Gastrocnemius medialis (tissue), 4 donors: Measurements from ENCODE around the gene PRKCA. TPM values are rescaled to one million over a fixed set of nuclear protein-coding genes. Genes with fewer than 3 reads are reported as not detected.

ENCODE experiments used
- ATAC-seq, 2 donors: fragments of 150-250 bp; one replicate each; pipeline ENCODE4 v1.9.1; 2016
- DNase-seq, 2 donors: peaks; one replicate each; pipeline ENCODE4 v3.0.0-alpha.2; 2019
- H3K27ac ChIP-seq, 4 donors: fragments of 200-600 bp; sonication (generic); 1 replicate in 1 of 4; 2 replicates in 3 of 4; pipeline ENCODE4 v1.5.1; 2016 to 2018; ENCODE audit warnings: mild to moderate bottlenecking in 2 of 4, moderate library complexity in 1 of 4
- H3K27me3 ChIP-seq, 3 donors: fragments of 200-600 bp; sonication (generic) in 2 of 3; 1 replicate in 1 of 3; 2 replicates in 2 of 3; pipeline versions ENCODE4 v1.5.1 to v1.6.0; 2016 to 2019; ENCODE audit warnings: mild to moderate bottlenecking in 1 of 3, moderate library complexity in 1 of 3
- H3K36me3 ChIP-seq, 2 donors: fragments of 200-600 bp; sonication (generic) in 1 of 2; one replicate each; pipeline ENCODE4 v1.5.1; 2017 to 2018
- H3K4me1 ChIP-seq, 2 donors: fragments of 200-600 bp; sonication (generic) in 1 of 2; one replicate each; pipeline ENCODE4 v1.5.1; 2016 to 2017; ENCODE audit warnings: mild to moderate bottlenecking in 2 of 2
- H3K4me3 ChIP-seq, 4 donors: fragments of 200-600 bp; sonication (generic) in 3 of 4; 1 replicate in 1 of 4; 2 replicates in 3 of 4; pipeline ENCODE4 v1.5.1; 2016 to 2019; ENCODE audit warnings: mild to moderate bottlenecking in 2 of 4
- H3K9me3 ChIP-seq, 3 donors: fragments of 200-600 bp; sonication (generic) in 2 of 3; 1 replicate in 1 of 3; 2 replicates in 2 of 3; pipeline ENCODE4 v1.5.1; 2016 to 2019
- POLR2A ChIP-seq, 2 donors: fragments of 450-650 bp; IDR thresholded peaks; one replicate each; pipeline ENCODE4 v1.6.1; 2017; ENCODE audit warnings: antibody characterized with exemption in 2 of 2, mild to moderate bottlenecking in 2 of 2, moderate library complexity in 2 of 2
- in situ Hi-C, 4 donors: fragments of 200-750 bp; cut with MboI; loops; one replicate each; pipeline versions ENCODE4 v1.15.0 to v1.8.0; 2017; ENCODE audit warnings: low sequenced_read_pairs in 4 of 4
- intact Hi-C: fragments of 100-400 bp; cut with DNase I; formaldehyde crosslinking; loops from one replicate; pipeline ENCODE4 v1.15.1; 2023; ENCODE audit warnings: low total_unique reads
- total RNA-seq, 4 donors: library from RNA; depleted of rRNA; stranded (reverse); fragments of >200 nt; gene quantifications; one replicate each; pipeline versions ENCODE4 v1.1.0 to v1.2.3, GENCODE V29; 2016
- TF ChIP-seq, protein P1 (sequence below), 5 experiments: fragments of 450-650 bp in 3 of 5; fragments of 200-600 bp in 2 of 5; sonication (generic) in 2 of 5; IDR thresholded peaks in 4 of 5; conservative IDR thresholded peaks in 1 of 5; 1 replicate in 4 of 5; 2 replicates in 1 of 5; pipeline ENCODE4 v1.5.1; 2016 to 2019; ENCODE audit warnings: antibody characterized with exemption in 5 of 5, mild to moderate bottlenecking in 3 of 5, moderate library complexity in 3 of 5

Gene PRKCA
- total RNA-seq, 4 donors from 2014 or later = 7.6 to 16.8 (median 11.1) TPM

DNA sequence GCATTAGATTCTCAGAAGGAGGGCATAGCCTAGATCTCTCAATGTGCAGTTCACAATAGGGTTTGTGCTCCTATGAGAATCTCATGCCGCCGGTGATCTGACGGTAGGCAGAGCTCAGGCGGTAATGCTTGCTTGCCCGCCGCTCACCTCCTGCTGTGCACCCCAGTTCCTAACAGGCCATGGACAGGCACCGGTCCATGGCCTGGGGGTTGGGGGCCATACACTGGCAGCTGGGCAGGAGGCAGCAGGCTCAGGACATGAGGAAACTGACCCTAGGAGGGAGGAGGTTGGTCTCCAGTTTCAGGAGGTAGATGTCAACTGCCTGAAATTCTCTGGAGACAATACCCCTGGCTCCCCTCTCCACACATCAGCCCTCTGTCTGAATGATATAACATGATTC lies 287.5 kb downstream of the PRKCA start:
- in situ Hi-C loops = no loop called here
- H3K4me1 ChIP-seq = no peaks in the 10 kb centered on the region
- no peak overlapping the region for H3K27ac ChIP-seq
- H3K4me3 ChIP-seq = no peak overlapping the region
- no peaks in the 10 kb centered on the region for H3K9me3 ChIP-seq
- TF ChIP-seq, protein P1, sequence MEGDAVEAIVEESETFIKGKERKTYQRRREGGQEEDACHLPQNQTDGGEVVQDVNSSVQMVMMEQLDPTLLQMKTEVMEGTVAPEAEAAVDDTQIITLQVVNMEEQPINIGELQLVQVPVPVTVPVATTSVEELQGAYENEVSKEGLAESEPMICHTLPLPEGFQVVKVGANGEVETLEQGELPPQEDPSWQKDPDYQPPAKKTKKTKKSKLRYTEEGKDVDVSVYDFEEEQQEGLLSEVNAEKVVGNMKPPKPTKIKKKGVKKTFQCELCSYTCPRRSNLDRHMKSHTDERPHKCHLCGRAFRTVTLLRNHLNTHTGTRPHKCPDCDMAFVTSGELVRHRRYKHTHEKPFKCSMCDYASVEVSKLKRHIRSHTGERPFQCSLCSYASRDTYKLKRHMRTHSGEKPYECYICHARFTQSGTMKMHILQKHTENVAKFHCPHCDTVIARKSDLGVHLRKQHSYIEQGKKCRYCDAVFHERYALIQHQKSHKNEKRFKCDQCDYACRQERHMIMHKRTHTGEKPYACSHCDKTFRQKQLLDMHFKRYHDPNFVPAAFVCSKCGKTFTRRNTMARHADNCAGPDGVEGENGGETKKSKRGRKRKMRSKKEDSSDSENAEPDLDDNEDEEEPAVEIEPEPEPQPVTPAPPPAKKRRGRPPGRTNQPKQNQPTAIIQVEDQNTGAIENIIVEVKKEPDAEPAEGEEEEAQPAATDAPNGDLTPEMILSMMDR (IDR thresholded peaks at IDR 0.05 in 4 of 5, conservative IDR thresholded peaks at IDR 0.05 in 1 of 5) = no peak
- no peak for TF ChIP-seq POLR2A (IDR thresholded peaks at IDR 0.05)
- ATAC-seq (no peak), DNase-seq (no peak)
- H3K36me3 ChIP-seq = no peaks in the 10 kb centered on the region
- intact Hi-C loops = no loop called here
- no peaks in the 10 kb centered on the region for H3K27me3 ChIP-seq

DNA sequence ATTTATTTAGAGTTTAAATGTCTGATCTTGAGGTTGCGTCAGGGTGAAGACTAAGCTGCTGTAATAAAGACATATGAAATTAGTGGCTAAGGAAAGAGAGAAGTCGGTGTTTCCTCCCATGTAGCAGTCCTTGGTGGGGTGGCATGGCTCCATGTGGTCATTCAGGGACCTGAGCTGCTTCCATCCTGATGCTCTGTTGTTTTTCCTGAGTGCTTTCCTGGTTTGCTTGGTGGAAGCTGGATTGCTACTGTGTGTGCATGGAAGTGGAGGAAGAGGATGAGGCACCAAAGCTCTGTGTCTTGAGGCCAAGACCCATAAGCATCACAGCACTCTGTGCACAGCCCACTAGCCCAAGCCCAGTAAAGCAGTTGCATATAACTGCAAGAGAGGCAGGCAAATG lies 290.7 kb downstream of the PRKCA start:
- in situ Hi-C loops = no loop called here
- H3K9me3 ChIP-seq = no peaks in the 10 kb centered on the region
- intact Hi-C loops = no loop called here
- no peak overlapping the region for H3K4me3 ChIP-seq
- TF ChIP-seq POLR2A (IDR thresholded peaks at IDR 0.05) = no peak
- TF ChIP-seq, protein P1 (IDR thresholded peaks at IDR 0.05 in 4 of 5, conservative IDR thresholded peaks at IDR 0.05 in 1 of 5) = no peak
- DNase-seq = no peak
- H3K36me3 ChIP-seq = no peaks in the 10 kb centered on the region
- ATAC-seq = no peak
- H3K27ac ChIP-seq = no peak overlapping the region
- H3K4me1 ChIP-seq = no peaks in the 10 kb centered on the region
- H3K27me3 ChIP-seq = no peaks in the 10 kb centered on the region

DNA sequence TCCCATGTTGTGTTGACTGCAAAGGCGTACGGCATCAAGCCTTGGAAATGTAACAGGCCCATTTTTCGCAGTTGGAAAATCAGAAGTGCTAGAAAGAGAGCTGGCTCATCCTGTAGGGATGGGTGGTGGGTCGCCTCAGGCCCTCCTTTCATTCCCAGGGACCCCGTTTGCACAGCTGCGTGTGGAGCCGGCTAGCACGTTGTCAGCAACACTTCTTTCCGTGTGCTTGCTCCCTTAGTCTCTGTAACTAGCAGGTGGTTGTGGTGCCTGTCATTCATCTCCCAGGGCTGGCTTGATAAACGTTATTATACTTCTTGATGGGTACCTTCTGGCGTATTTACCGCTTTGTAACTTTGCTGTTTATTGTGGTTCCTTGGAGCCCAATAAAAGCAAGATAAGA lies 293.5 kb downstream of the PRKCA start:
- no peak for DNase-seq
- TF ChIP-seq, protein P1 (IDR thresholded peaks at IDR 0.05 in 4 of 5, conservative IDR thresholded peaks at IDR 0.05 in 1 of 5) = no peak
- no peak for TF ChIP-seq POLR2A (IDR thresholded peaks at IDR 0.05)
- in situ Hi-C loops = no loop called here

DNA sequence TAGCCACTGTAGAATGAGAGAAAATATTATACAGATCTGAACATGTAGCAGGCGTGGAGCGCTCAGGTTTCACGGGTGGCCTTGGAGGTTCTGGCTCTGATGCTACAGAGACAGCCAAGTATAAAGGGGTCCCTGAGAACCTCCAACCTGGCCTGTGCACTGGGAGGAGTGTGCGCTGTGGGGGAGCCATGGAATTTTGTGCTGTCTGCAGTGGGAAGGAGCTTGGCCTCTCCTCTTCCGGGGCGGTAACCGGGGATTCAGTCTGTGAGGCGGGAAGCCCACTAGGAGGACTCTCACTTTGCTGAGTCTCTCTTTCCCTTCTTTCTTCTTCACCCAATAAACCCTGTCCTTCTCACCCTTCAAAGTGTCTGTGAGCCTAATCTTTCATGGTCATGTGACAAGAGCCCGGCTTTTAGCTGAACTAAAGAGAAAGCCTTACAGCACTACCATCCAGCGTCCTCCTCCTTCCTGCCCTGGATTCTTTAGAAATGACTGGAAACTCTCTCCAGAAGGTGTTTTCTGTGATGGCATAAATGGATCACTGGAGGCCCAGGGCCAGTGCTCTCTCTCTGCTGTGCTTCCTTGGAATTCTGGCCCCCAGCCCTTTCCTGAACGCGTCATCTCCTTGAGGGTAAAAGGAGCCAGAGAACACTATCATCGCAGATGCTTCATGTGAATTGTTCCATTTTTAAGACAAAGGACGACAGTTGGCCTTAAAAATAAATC lies 300.4 kb downstream of the PRKCA start:
- DNase-seq (no peak), ATAC-seq (no peak)
- TF ChIP-seq, protein P1 (IDR thresholded peaks at IDR 0.05 in 4 of 5, conservative IDR thresholded peaks at IDR 0.05 in 1 of 5) = no peak
- no peak for TF ChIP-seq POLR2A (IDR thresholded peaks at IDR 0.05)
- intact Hi-C loops (no loop called here), in situ Hi-C loops (no loop called here)
- H3K36me3 ChIP-seq = no peaks in the 10 kb centered on the region
- H3K27me3 ChIP-seq = no peaks in the 10 kb centered on the region
- no peak overlapping the region for H3K27ac ChIP-seq
- no peaks in the 10 kb centered on the region for H3K9me3 ChIP-seq
- no peaks in the 10 kb centered on the region for H3K4me1 ChIP-seq
- no peak overlapping the region for H3K4me3 ChIP-seq

More for the DNA sequence above, 293.5 kb downstream of the PRKCA start:
- Histone ChIP-seq H3K9me3 (no peaks in the 10 kb centered on the region), H3K4me1 (no peaks in the 10 kb centered on the region), H3K27ac (no peak overlapping the region), H3K4me3 (no peak overlapping the region), H3K36me3 (no peaks in the 10 kb centered on the region), H3K27me3 (no peaks in the 10 kb centered on the region)
- intact Hi-C loops = no loop called here
- no peak for ATAC-seq

DNA sequence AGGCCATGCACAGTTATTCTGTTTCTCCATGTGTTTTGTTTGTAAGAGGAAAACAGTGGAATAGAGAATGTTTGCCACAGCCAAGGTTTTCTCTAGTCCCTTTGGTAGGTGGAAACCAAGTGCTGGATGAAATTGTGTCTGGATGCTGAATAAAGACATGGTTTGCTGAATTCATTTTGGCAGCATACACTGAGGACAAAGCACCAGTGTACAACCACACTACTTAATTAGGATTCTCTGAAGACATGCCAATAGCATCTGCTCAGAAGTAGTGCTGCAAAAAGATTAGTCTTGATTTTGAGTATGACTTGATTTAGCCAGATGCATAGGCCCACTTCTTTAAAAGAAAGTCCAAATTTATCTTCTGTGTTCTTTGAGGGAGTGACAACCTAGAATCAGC lies 302.0 kb downstream of the PRKCA start:
- Histone ChIP-seq H3K9me3 (no peaks in the 10 kb centered on the region), H3K36me3 (no peaks in the 10 kb centered on the region), H3K27ac (no peak overlapping the region), H3K4me3 (no peak overlapping the region), H3K27me3 (no peaks in the 10 kb centered on the region), H3K4me1 (no peaks in the 10 kb centered on the region)
- TF ChIP-seq POLR2A (IDR thresholded peaks at IDR 0.05) = no peak
- TF ChIP-seq, protein P1 (IDR thresholded peaks at IDR 0.05 in 4 of 5, conservative IDR thresholded peaks at IDR 0.05 in 1 of 5) = no peak
- in situ Hi-C loops = no loop called here
- DNase-seq (no peak), ATAC-seq (no peak)
- intact Hi-C loops = no loop called here
